PC-9 (cell line): Measurements from ENCODE around the gene COL11A2. TPM values are rescaled to one million over a fixed set of nuclear protein-coding genes. Genes with fewer than 3 reads are reported as not detected.

Experiments
- BruUV-seq: library from RNA; stranded (reverse); fragments of 400-500 nt; replicated peaks from 2 replicates; lab custom pipeline; 2021; lab: Mats Ljungman, UMichigan
- CTCF ChIA-PET: fragments of 300-600 bp; sonication (Branson Sonifier 250); formaldehyde crosslinking; loops from one replicate; lab custom pipeline; 2022; ENCODE audit warnings: antibody characterized with exemption; lab: Charles Lee
- POLR2A ChIA-PET: fragments of 300-600 bp; sonication (Branson Sonifier 250); formaldehyde crosslinking; loops from one replicate; lab custom pipeline; 2022; ENCODE audit warnings: antibody characterized with exemption; ENCODE audit not compliant: unreplicated experiment; lab: Charles Lee
- DNase-seq, 2 experiments: peaks; one replicate each; pipeline versions ENCODE4 v3.0.0 to v3.0.0-alpha.2; 2015 to 2022; ENCODE audit warnings: mixed read lengths in 1 of 2
- H2AFZ ChIP-seq: fragments of 200-600 bp; sonication (generic); 2 replicates; pipeline ENCODE4 v1.8.1; 2017; ENCODE audit warnings: antibody characterized with exemption
- H3F3A ChIP-seq: fragments of 200-600 bp; sonication (generic); 2 replicates; pipeline ENCODE4 v1.8.1; 2017; ENCODE audit warnings: antibody characterized with exemption, mild to moderate bottlenecking, low read depth; ENCODE audit not compliant: insufficient read depth
- H3K27ac ChIP-seq: fragments of 200-600 bp; sonication (generic); 2 replicates; pipeline ENCODE4 v1.6.1; 2016; ENCODE audit warnings: mixed run types
- H3K27me3 ChIP-seq: fragments of 200-600 bp; sonication (generic); 2 replicates; pipeline ENCODE4 v1.6.1; 2016; ENCODE audit warnings: low read depth, mixed run types; ENCODE audit not compliant: insufficient read depth
- H3K36me3 ChIP-seq: fragments of 200-600 bp; sonication (generic); 2 replicates; pipeline ENCODE4 v1.6.1; 2016; ENCODE audit warnings: low read depth, mixed run types
- H3K4me1 ChIP-seq: fragments of 200-600 bp; sonication (generic); replicated peaks from 2 replicates; pipeline ENCODE4 v1.6.1; 2016; ENCODE audit warnings: mixed run types; ENCODE audit not compliant: insufficient read depth
- H3K4me2 ChIP-seq: fragments of 200-600 bp; sonication (generic); 2 replicates; pipeline ENCODE4 v1.6.1; 2017; ENCODE audit warnings: mixed run types
- H3K4me3 ChIP-seq: fragments of 200-600 bp; sonication (generic); 2 replicates; pipeline ENCODE4 v1.6.1; 2016; ENCODE audit warnings: mixed run types
- H3K79me2 ChIP-seq: fragments of 200-600 bp; sonication (generic); 2 replicates; pipeline ENCODE4 v1.6.1; 2017; ENCODE audit warnings: low read depth, mixed run types
- H3K9me2 ChIP-seq: fragments of 200-600 bp; sonication (generic); 2 replicates; pipeline ENCODE4 v1.8.1; 2017; ENCODE audit warnings: mild to moderate bottlenecking; ENCODE audit not compliant: insufficient read depth
- H3K9me3 ChIP-seq: fragments of 200-600 bp; sonication (generic); 2 replicates; pipeline ENCODE4 v1.8.1; 2016; ENCODE audit warnings: low read depth; ENCODE audit not compliant: insufficient read depth
- H4K20me1 ChIP-seq: fragments of 200-600 bp; sonication (generic); 2 replicates; pipeline ENCODE4 v1.8.1; 2017; ENCODE audit not compliant: insufficient read depth
- EZH2 ChIP-seq: fragments of 200-600 bp; sonication (generic); IDR thresholded peaks from 2 replicates; pipeline ENCODE4 v1.8.0; 2017; ENCODE audit warnings: antibody characterized with exemption, low read depth
- intact Hi-C: fragments of 100-400 bp; cut with micrococcal nuclease; formaldehyde crosslinking; loops from one replicate; pipeline ENCODE4 v1.10.0; 2022; ENCODE audit not compliant: unreplicated experiment
- total RNA-seq: library from RNA; stranded (reverse); gene quantifications from 2 replicates; pipeline ENCODE4 v1.2.3, GENCODE V29; 2021
- TF ChIP-seq, protein P1 (sequence below): fragments of 200-600 bp; sonication (generic); conservative IDR thresholded peaks from 2 replicates; pipeline ENCODE4 v1.6.1; 2017; ENCODE audit warnings: mixed run types, antibody characterized with exemption, mild to moderate bottlenecking, moderate library complexity

The COL11A2 gene
- total RNA-seq, 1 experiment from 2014 or later = 2.2 TPM

- DNase-seq = peak in 1 of 2 experiments; percentile 38
- Histone ChIP-seq H4K20me1 (no peaks in the 10 kb centered on the region), H3K79me2 (peaks cover 10% of the 10 kb centered on the region), H3F3A (peaks cover 40% of the 10 kb centered on the region; the same call in 1 of the 2 replicates), H3K27ac (peak overlapping the region; percentile 62), H3K4me2 (peak overlapping the region; percentile 95), H3K4me1 (peaks cover 29% of the 10 kb centered on the region), H3K36me3 (peaks cover 20% of the 10 kb centered on the region; the same call in 1 of the 2 replicates), H3K27me3 (no peaks in the 10 kb centered on the region), H3K9me2 (no peaks in the 10 kb centered on the region), H2AFZ (peak overlapping the region; percentile 98), H3K9me3 (no peaks in the 10 kb centered on the region), H3K4me3 (peak overlapping the region; percentile 98)
- ChIA-PET CTCF (interaction anchor here (0.7 kb wide), 2 partner anchors 41 to 355 kb away, joined by 8 to 10 read pairs; no protein-coding TSS in a partner anchor), POLR2A (interaction anchor here (0.6 kb wide), 1 partner anchor 42 kb away, joined by 5 read pairs; no protein-coding TSS in a partner anchor)
- intact Hi-C loops = loop anchor here (10.0 kb wide), 2 partner anchors 67 to 207 kb away; partner anchors contain the start of genes B3GALT4, CUTA, PHF1 and RPS18
- BruUV-seq = no TSS peak
- no peak for TF ChIP-seq EZH2
- TF ChIP-seq, protein P1, sequence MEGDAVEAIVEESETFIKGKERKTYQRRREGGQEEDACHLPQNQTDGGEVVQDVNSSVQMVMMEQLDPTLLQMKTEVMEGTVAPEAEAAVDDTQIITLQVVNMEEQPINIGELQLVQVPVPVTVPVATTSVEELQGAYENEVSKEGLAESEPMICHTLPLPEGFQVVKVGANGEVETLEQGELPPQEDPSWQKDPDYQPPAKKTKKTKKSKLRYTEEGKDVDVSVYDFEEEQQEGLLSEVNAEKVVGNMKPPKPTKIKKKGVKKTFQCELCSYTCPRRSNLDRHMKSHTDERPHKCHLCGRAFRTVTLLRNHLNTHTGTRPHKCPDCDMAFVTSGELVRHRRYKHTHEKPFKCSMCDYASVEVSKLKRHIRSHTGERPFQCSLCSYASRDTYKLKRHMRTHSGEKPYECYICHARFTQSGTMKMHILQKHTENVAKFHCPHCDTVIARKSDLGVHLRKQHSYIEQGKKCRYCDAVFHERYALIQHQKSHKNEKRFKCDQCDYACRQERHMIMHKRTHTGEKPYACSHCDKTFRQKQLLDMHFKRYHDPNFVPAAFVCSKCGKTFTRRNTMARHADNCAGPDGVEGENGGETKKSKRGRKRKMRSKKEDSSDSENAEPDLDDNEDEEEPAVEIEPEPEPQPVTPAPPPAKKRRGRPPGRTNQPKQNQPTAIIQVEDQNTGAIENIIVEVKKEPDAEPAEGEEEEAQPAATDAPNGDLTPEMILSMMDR = no peak
Measured at GRCh38 chr6:33207552-33208090, 15.4 kb upstream of the COL11A2 start.

- no peaks in the 10 kb centered on the region for H3K27me3 ChIP-seq
- ChIA-PET CTCF (interaction anchor here (0.7 kb wide), 2 partner anchors 42 to 355 kb away, joined by 8 to 10 read pairs; no protein-coding TSS in a partner anchor), POLR2A (no interaction called here)
- peaks cover 39% of the 10 kb centered on the region; the same call in 1 of the 2 replicates for H3F3A ChIP-seq
- no peak for TF ChIP-seq EZH2
- TF ChIP-seq, protein P1 = no peak
- peak overlapping the region; percentile 95 for H3K4me2 ChIP-seq
- no peaks in the 10 kb centered on the region for H3K9me3 ChIP-seq
- intact Hi-C loops = loop anchor here (10.0 kb wide), 2 partner anchors 68 to 208 kb away; partner anchors contain the start of genes B3GALT4, CUTA, PHF1 and RPS18
- H2AFZ ChIP-seq = peak overlapping the region; percentile 98; the same call in 1 of the 2 replicates
- peaks cover 26% of the 10 kb centered on the region for H3K36me3 ChIP-seq
- BruUV-seq = no TSS peak
- DNase-seq = peak in 1 of 2 experiments; percentile 42
- peaks cover 16% of the 10 kb centered on the region for H3K79me2 ChIP-seq
- H3K4me3 ChIP-seq = peak overlapping the region; percentile 98
- H3K27ac ChIP-seq = no peak overlapping the region; the same call in 1 of the 2 replicates
- H4K20me1 ChIP-seq = 0 out of 2 replicates have a peak, but pooled peaks cover 3% of the 10 kb centered on the region
- no peaks in the 10 kb centered on the region for H3K9me2 ChIP-seq
- H3K4me1 ChIP-seq = peaks cover 34% of the 10 kb centered on the region
Measured at GRCh38 chr6:33206864-33207551, 14.7 kb upstream of the COL11A2 start.
